SK-N-SH treated with all-trans-retinoic acid at 6 μM for 48 hours (cell line): ENCODE data around the gene PAQR5.

ENCODE experiments used
- ARNTL ChIP-seq: fragments of 450-650 bp; formaldehyde crosslinking; IDR thresholded peaks from 2 replicates; pipeline ENCODE4 v1.5.0; 2020; ENCODE audit warnings: low read depth, mild to moderate bottlenecking, moderate library complexity, borderline replicate concordance
- CSDC2 ChIP-seq: fragments of 250-450 bp; sonication (Bioruptor Pico); IDR thresholded peaks from 2 replicates; pipeline ENCODE4 v1.5.0; 2020; ENCODE audit warnings: mild to moderate bottlenecking, moderate library complexity

DNA sequence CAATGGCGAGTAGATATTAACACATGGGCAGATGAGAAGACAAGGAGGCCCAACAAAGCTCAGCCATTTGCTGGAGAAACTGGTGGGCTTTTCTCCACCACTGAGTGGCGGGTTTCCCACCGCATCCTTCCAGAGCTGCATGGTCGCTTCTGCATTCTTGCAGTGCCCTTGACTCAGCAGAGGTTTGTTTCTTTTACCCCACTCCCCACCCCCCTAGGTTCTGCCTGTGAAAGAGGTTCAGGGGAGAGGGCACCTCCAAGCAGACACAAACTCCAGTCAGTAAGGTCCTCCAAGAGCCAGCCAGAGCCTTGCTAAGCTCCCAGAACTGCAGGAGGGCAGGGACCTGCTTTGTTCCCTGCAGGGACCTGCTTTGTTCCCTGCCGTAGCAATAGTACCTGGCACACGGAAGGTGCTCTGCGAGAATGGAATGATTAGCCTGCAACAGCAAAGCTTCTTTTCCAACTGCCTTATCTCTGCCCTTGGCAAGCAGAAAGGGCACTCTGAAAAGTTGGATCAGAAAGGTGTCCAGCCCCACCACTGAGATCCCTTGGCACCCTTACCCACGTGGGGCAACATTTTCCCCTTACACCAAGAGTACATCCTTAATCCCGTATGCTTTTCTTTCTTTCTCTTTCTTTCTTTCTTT is 1.4 kb downstream of the PAQR5 start:
- no peak for TF ChIP-seq CSDC2 (CRISPR knock-in tag)
- TF ChIP-seq ARNTL (CRISPR knock-in tag), result no peak
